Liver (tissue), 9 donors: ENCODE results near the gene B3GNT3. TPM values are rescaled to one million over a fixed set of nuclear protein-coding genes. Genes with fewer than 3 reads are reported as not detected.
A peak's percentile ranks its signal among the peaks of the same experiment; 100 is the strongest.

Experiments
- DNase-seq: peaks from one replicate; pipeline ENCODE4 v3.0.0-alpha.2; 2017; ENCODE audit warnings: low spot score
- H3K27ac ChIP-seq, 2 donors: one replicate each; pipeline ENCODE4 v1.7.0; 2013; ENCODE audit warnings: inconsistent platforms in 2 of 2, low read length in 2 of 2, control low read depth in 1 of 2, low read depth in 1 of 2, mild to moderate bottlenecking in 1 of 2
- H3K27me3 ChIP-seq, 4 donors: one replicate each; pipeline versions ENCODE4 v1.6.1 to v1.7.0; 2013; ENCODE audit warnings: low read length in 3 of 4, inconsistent platforms in 1 of 4, mild to moderate bottlenecking in 1 of 4, moderate library complexity in 1 of 4; ENCODE audit not compliant: control insufficient read depth in 4 of 4, insufficient read depth in 4 of 4
- H3K36me3 ChIP-seq, 4 donors: one replicate each; pipeline versions ENCODE4 v1.6.1 to v1.7.0; 2013; ENCODE audit warnings: low read length in 3 of 4, mild to moderate bottlenecking in 3 of 4, low read depth in 1 of 4, moderate library complexity in 1 of 4; ENCODE audit not compliant: control insufficient read depth in 4 of 4, insufficient read depth in 3 of 4
- H3K4me1 ChIP-seq, 4 donors: one replicate each; pipeline versions ENCODE4 v1.6.1 to v1.7.0; 2013; ENCODE audit warnings: low read length in 3 of 4, mild to moderate bottlenecking in 3 of 4, moderate library complexity in 1 of 4; ENCODE audit not compliant: control insufficient read depth in 4 of 4, insufficient read depth in 4 of 4
- H3K4me3 ChIP-seq, 3 donors: one replicate each; pipeline versions ENCODE4 v1.6.1 to v1.7.0; 2013; ENCODE audit warnings: low read length in 3 of 3, control low read depth in 1 of 3, low read depth in 1 of 3, mild to moderate bottlenecking in 1 of 3
- H3K9ac ChIP-seq, 2 donors: one replicate each; pipeline ENCODE4 v1.7.0; 2013; ENCODE audit warnings: low read length in 2 of 2, mild to moderate bottlenecking in 2 of 2, moderate library complexity in 2 of 2, control low read depth in 1 of 2, low read depth in 1 of 2
- H3K9me3 ChIP-seq, 4 donors: one replicate each; pipeline versions ENCODE4 v1.6.1 to v1.7.0; 2013; ENCODE audit warnings: low read length in 3 of 4; ENCODE audit not compliant: control insufficient read depth in 4 of 4
- EGR1 ChIP-seq, 2 donors: IDR thresholded peaks; 2 replicates each; pipeline ENCODE4 v1.6.1; 2016 to 2018; ENCODE audit warnings: antibody characterized with exemption in 2 of 2, low read depth in 2 of 2
- FOXA1 ChIP-seq: IDR thresholded peaks from 2 replicates; pipeline ENCODE4 v1.6.1; 2016; ENCODE audit warnings: antibody characterized with exemption
- FOXA2 ChIP-seq: IDR thresholded peaks from 2 replicates; pipeline ENCODE4 v1.6.1; 2016; ENCODE audit warnings: antibody characterized with exemption
- GABPA ChIP-seq, 2 donors: IDR thresholded peaks in 1 of 2; conservative IDR thresholded peaks in 1 of 2; 2 replicates each; pipeline ENCODE4 v1.6.1; 2016; ENCODE audit warnings: antibody characterized with exemption in 2 of 2, mild to moderate bottlenecking in 1 of 2, moderate library complexity in 1 of 2
- HNF4A ChIP-seq, 2 donors: conservative IDR thresholded peaks; 2 replicates each; pipeline ENCODE4 v1.6.1; 2016; ENCODE audit warnings: antibody characterized with exemption in 2 of 2, mild to moderate bottlenecking in 2 of 2
- HNF4G ChIP-seq: IDR thresholded peaks from 2 replicates; pipeline ENCODE4 v1.6.1; 2016; ENCODE audit warnings: antibody characterized with exemption
- JUND ChIP-seq, 2 donors: IDR thresholded peaks; 2 replicates each; pipeline ENCODE4 v1.6.1; 2016; ENCODE audit warnings: antibody characterized with exemption in 2 of 2
- NR2F2 ChIP-seq: IDR thresholded peaks from 2 replicates; pipeline ENCODE4 v1.6.1; 2016; ENCODE audit warnings: antibody characterized with exemption
- RAD21 ChIP-seq, 2 donors: IDR thresholded peaks; 2 replicates each; pipeline ENCODE4 v1.6.1; 2016; ENCODE audit warnings: antibody characterized with exemption in 2 of 2, mild to moderate bottlenecking in 2 of 2
- RXRA ChIP-seq, 2 donors: IDR thresholded peaks; 2 replicates each; pipeline ENCODE4 v1.6.1; 2017 to 2018; ENCODE audit warnings: antibody characterized with exemption in 2 of 2, mild to moderate bottlenecking in 1 of 2
- SP1 ChIP-seq: IDR thresholded peaks from 2 replicates; pipeline ENCODE4 v1.6.1; 2018; ENCODE audit warnings: antibody characterized with exemption, mild to moderate bottlenecking
- YY1 ChIP-seq: IDR thresholded peaks from 2 replicates; pipeline ENCODE4 v1.6.1; 2016; ENCODE audit warnings: antibody characterized with exemption, mild to moderate bottlenecking
- WGBS: extraction: QIAGEN DNeasy Blood & Tissue Kit; methylation state at CpG from one replicate; pipeline ENCODE4 v1.1.7; 2013; 5-methylcytosine and 5-hydroxymethylcytosine counted together
- polyA plus RNA-seq, 2 donors: library from polyadenylated mRNA; stranded (reverse) in 1 of 2; unstranded in 1 of 2; fragments of 200-250 nt in 1 of 2; fragments of >200 nt in 1 of 2; fragmentation: Nextera tagmentation in 1 of 2; extraction: Ambion mirVana in 1 of 2; gene quantifications; one replicate each; pipeline versions ENCODE4 v1.2.1 to v1.2.3, GENCODE V29; 2013 to 2015
- total RNA-seq, 2 donors: library from RNA; depleted of rRNA; stranded (reverse); fragments of >200 nt; gene quantifications; one replicate each; pipeline ENCODE4 v1.2.3, GENCODE V29; 2014
- TF ChIP-seq, protein P1 (sequence below): fragments of 150-350 bp; IDR thresholded peaks from 2 replicates; pipeline ENCODE4 v1.5.1; 2017; ENCODE audit warnings: improper control_type of control experiment, low read depth, low read length; ENCODE audit not compliant: missing input control
- TF ChIP-seq, protein P2 (sequence below): IDR thresholded peaks from 2 replicates; pipeline ENCODE4 v1.6.1; 2016; ENCODE audit warnings: antibody characterized with exemption
- TF ChIP-seq, protein P3 (sequence below): IDR thresholded peaks from 2 replicates; pipeline ENCODE4 v1.6.1; 2016; ENCODE audit warnings: antibody characterized with exemption
- donor health status: healthy.
- donor health status: healthy.
- donor health status: healthy.
- donor health status: healthy.
- donor health status: healthy.

The B3GNT3 gene
- total and polyA plus RNA-seq, 4 donors = 0.14 to 2.1 (median 1.1) TPM

DNA sequence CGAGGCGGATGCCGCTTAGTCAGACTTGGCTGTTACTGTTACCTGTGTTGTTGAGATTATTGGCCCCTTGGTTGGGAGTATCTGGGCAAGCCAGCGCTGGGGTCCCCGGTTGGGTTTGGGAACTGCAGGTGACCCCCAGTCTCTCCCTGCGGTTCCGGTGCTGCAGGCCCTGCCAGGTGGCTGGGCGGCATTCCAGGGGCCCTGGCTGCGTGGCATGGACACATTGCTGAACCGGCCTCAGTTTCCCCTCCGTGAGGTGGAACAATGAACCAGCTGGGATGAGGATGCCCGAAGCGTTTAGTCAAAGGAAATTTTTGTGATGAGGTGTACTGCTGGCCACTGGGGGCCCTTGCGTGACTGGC is 538 bp downstream of the B3GNT3 start (continued):
- TF ChIP-seq, protein P1, sequence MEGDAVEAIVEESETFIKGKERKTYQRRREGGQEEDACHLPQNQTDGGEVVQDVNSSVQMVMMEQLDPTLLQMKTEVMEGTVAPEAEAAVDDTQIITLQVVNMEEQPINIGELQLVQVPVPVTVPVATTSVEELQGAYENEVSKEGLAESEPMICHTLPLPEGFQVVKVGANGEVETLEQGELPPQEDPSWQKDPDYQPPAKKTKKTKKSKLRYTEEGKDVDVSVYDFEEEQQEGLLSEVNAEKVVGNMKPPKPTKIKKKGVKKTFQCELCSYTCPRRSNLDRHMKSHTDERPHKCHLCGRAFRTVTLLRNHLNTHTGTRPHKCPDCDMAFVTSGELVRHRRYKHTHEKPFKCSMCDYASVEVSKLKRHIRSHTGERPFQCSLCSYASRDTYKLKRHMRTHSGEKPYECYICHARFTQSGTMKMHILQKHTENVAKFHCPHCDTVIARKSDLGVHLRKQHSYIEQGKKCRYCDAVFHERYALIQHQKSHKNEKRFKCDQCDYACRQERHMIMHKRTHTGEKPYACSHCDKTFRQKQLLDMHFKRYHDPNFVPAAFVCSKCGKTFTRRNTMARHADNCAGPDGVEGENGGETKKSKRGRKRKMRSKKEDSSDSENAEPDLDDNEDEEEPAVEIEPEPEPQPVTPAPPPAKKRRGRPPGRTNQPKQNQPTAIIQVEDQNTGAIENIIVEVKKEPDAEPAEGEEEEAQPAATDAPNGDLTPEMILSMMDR = no peak
- TF ChIP-seq FOXA1 = no peak
- TF ChIP-seq, protein P2, sequence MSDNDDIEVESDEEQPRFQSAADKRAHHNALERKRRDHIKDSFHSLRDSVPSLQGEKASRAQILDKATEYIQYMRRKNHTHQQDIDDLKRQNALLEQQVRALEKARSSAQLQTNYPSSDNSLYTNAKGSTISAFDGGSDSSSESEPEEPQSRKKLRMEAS = no peak
- no peak for TF ChIP-seq RAD21 (IDR thresholded peaks at IDR 0.05)

DNA sequence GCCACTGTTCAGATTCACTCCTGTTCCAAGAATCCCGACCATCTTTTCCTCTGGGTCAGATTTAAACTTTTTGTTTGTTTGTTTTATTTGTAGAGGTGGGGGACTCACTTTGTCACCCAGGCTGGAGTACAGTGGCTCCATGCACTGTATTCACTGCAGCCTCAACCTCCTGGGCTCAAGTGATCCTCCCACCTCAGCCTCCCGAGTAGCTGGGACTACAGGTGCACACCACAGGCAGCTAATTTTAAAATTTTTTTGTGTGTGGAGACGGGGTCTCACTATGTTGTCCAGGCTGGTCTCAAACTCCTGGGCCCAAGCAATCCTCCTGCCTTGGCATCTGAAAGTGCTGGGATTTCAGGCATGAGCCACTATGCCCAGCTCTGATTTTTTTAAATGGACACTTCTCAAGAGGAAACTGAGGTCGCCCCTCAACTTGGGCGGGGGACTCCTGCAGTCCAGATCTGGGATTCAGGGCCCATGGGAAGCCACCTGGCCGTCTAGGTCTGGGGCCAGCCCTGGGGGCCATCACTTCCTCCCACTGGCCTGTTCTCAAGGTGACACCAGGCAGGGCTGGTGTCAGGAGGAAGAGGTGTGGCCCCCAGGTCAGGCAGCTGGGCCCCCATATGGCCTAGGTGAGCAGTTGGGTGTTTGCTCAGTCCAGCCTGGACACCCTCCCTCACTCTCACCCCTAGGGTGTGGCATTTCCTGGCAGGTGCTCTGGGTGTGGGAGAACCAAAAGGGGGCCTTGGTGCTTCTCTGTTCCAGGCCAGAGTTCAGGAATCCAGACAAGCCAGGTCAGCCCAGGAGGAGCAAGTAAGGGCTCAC is 1.3 kb downstream of the B3GNT3 start:
- TF ChIP-seq SP1 (peak; percentile 26), HNF4A (conservative IDR thresholded peaks at IDR 0.05) (peak in 1 of 2 donors; percentile 13), HNF4G (no peak), GABPA (IDR thresholded peaks at IDR 0.05 in 1 of 2, conservative IDR thresholded peaks at IDR 0.05 in 1 of 2) (no peak)
- 60% methylated on average over 6 of the region's 6 CpGs for WGBS
- H3K9me3 ChIP-seq = no peaks in the 10 kb centered on the region
- H3K36me3 ChIP-seq = no peaks in the 10 kb centered on the region
- no peak for DNase-seq
- H3K4me3 ChIP-seq = no peak overlapping the region
- H3K9ac ChIP-seq = no peak overlapping the region
- peaks cover 0 to 15% (median 3%) of the 10 kb centered on the region in 4 donors for H3K27me3 ChIP-seq
- H3K27ac ChIP-seq = no peak overlapping the region
- H3K4me1 ChIP-seq = peaks cover 0 to 13% (median 1%) of the 10 kb centered on the region in 4 donors

DNA sequence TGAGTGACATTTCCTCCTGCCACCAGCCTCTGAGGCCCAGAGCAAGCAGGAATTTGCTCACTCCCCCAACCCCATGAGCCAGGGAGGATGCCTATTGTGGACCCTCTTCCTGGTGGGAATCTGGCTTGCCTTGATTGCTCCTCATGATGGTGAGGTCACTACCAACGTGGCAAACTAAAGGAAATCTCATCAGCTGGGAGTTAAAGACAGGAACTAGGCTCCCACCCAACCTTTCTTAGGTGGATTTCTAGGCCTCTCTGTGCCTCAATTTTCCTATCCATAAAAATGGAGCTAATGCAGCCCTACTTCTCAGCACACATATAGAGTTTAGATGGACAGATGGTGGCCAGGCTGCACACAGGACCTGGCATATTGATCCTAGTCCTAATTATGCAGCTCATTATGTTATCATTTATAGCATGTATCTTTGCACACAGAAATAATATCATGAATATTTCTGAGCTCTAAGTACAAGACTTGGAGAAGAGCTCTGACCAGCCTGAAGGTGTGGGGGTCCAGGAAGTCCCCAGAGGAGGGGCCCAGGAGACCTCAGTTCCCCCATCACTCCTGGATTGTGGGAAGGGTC is 2.0 kb downstream of the B3GNT3 start:
- peaks cover 0 to 15% (median 3%) of the 10 kb centered on the region in 4 donors for H3K27me3 ChIP-seq
- WGBS = 63% methylated on average over 1 of the region's 1 CpG
- no peak for DNase-seq
- H3K27ac ChIP-seq = no peak overlapping the region
- TF ChIP-seq YY1 (no peak), RXRA (IDR thresholded peaks at IDR 0.05) (no peak), JUND (IDR thresholded peaks at IDR 0.05) (no peak), FOXA1 (no peak), RAD21 (IDR thresholded peaks at IDR 0.05) (no peak), NR2F2 (no peak), HNF4G (no peak), GABPA (IDR thresholded peaks at IDR 0.05 in 1 of 2, conservative IDR thresholded peaks at IDR 0.05 in 1 of 2) (no peak), FOXA2 (no peak), SP1 (no peak), HNF4A (conservative IDR thresholded peaks at IDR 0.05) (no peak), EGR1 (IDR thresholded peaks at IDR 0.05; ENCODE audit: low read depth in 2 of 2) (no peak)
- TF ChIP-seq, protein P3, sequence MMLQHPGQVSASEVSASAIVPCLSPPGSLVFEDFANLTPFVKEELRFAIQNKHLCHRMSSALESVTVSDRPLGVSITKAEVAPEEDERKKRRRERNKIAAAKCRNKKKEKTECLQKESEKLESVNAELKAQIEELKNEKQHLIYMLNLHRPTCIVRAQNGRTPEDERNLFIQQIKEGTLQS = no peak
- TF ChIP-seq, protein P1 = no peak
- H3K4me3 ChIP-seq = no peak overlapping the region
- H3K4me1 ChIP-seq = peaks cover 0 to 13% (median 1%) of the 10 kb centered on the region in 4 donors
- H3K36me3 ChIP-seq = no peaks in the 10 kb centered on the region
- H3K9me3 ChIP-seq = no peaks in the 10 kb centered on the region
- no peak overlapping the region for H3K9ac ChIP-seq
